HepG2 (cell line): ENCODE data around the gene ZNF669. TPM values are rescaled to one million over a fixed set of nuclear protein-coding genes. Genes with fewer than 3 reads are reported as not detected.

Experiments used
- AGO1 ChIP-seq: fragments of 200-400 bp; formaldehyde crosslinking; IDR thresholded peaks from 2 replicates; pipeline ENCODE4 v1.6.1; 2017; ENCODE audit warnings: mild to moderate bottlenecking, low read depth, low read length, moderate library complexity; ENCODE audit not compliant: poor library complexity, severe bottlenecking
- ARNT2 ChIP-seq: sonication (generic); formaldehyde crosslinking; IDR thresholded peaks from 2 replicates; pipeline ENCODE4 v1.8.0; 2022; ENCODE audit warnings: mild to moderate bottlenecking, low read depth, missing genetic modification reagents, moderate library complexity
- DR1 ChIP-seq: sonication (generic); formaldehyde crosslinking; IDR thresholded peaks from 2 replicates; pipeline ENCODE4 v1.8.0; 2021; ENCODE audit warnings: mild to moderate bottlenecking, missing genetic modification reagents, inconsistent platforms
- PLSCR1 ChIP-seq: sonication (generic); formaldehyde crosslinking; IDR thresholded peaks from 2 replicates; pipeline ENCODE4 v1.5.0; 2020; ENCODE audit warnings: missing genetic modification reagents, mild to moderate bottlenecking, borderline replicate concordance
- RXRB ChIP-seq: IDR thresholded peaks from 2 replicates; pipeline ENCODE4 v1.6.1; 2016; ENCODE audit warnings: borderline replicate concordance, missing genetic modification reagents, missing compliant biosample characterization
- SAFB2 ChIP-seq: sonication (generic); formaldehyde crosslinking; IDR thresholded peaks from 2 replicates; pipeline ENCODE4 v1.5.1; 2020; ENCODE audit warnings: missing genetic modification reagents, low read depth, mild to moderate bottlenecking, borderline replicate concordance
- SETDB1 ChIP-seq: sonication (generic); formaldehyde crosslinking; IDR thresholded peaks from 2 replicates; pipeline ENCODE4 v1.5.1; 2020; ENCODE audit warnings: missing genetic modification reagents, mild to moderate bottlenecking, borderline replicate concordance
- SPEN ChIP-seq: sonication (generic); formaldehyde crosslinking; IDR thresholded peaks from 2 replicates; pipeline ENCODE4 v1.5.1; 2020; ENCODE audit warnings: low read depth, mild to moderate bottlenecking, missing genetic modification reagents
- TCF7L2 ChIP-seq: IDR thresholded peaks from 2 replicates; pipeline ENCODE4 v1.6.1; 2011; ENCODE audit warnings: mild to moderate bottlenecking, low read depth, low read length, moderate library complexity
- ZBTB10 ChIP-seq: sonication (generic); formaldehyde crosslinking; IDR thresholded peaks from 2 replicates; pipeline ENCODE4 v1.4.0; 2020; ENCODE audit warnings: missing genetic modification reagents, borderline replicate concordance
- ZBTB26 ChIP-seq: IDR thresholded peaks from 2 replicates; pipeline ENCODE4 v1.6.1; 2016; ENCODE audit warnings: missing compliant biosample characterization, missing genetic modification reagents, borderline replicate concordance
- ZBTB38 ChIP-seq: sonication (generic); formaldehyde crosslinking; IDR thresholded peaks from 2 replicates; pipeline ENCODE4 v1.5.1; 2020; ENCODE audit warnings: mild to moderate bottlenecking, missing genetic modification reagents
- ZBTB42 ChIP-seq: sonication (generic); formaldehyde crosslinking; IDR thresholded peaks from 2 replicates; pipeline ENCODE4 v1.5.0; 2020; ENCODE audit warnings: mild to moderate bottlenecking, missing genetic modification reagents
- ZNF510 ChIP-seq: sonication (generic); formaldehyde crosslinking; IDR thresholded peaks from 2 replicates; pipeline ENCODE4 v1.4.0; 2020; ENCODE audit warnings: low read depth, mild to moderate bottlenecking, missing genetic modification reagents
- ZNF619 ChIP-seq: sonication (generic); formaldehyde crosslinking; IDR thresholded peaks from 2 replicates; pipeline ENCODE4 v1.4.0; 2020; ENCODE audit warnings: mild to moderate bottlenecking, missing genetic modification reagents
- ZNF687 ChIP-seq: sonication (generic); formaldehyde crosslinking; IDR thresholded peaks from 2 replicates; pipeline ENCODE4 v1.5.1; 2020; ENCODE audit warnings: mild to moderate bottlenecking, missing genetic modification reagents, moderate library complexity
- ZSCAN30 ChIP-seq: sonication (generic); formaldehyde crosslinking; IDR thresholded peaks from 2 replicates; pipeline ENCODE4 v1.5.0; 2020; ENCODE audit warnings: mild to moderate bottlenecking, missing genetic modification reagents
- polyA plus RNA-seq, 8 experiments: library from polyadenylated mRNA; depleted of rRNA in 3 of 8; stranded (reverse) in 7 of 8; unstranded in 1 of 8; fragments of >200 nt; fragmentation: Illumina TruSeq in 4 of 8; extraction: Trizol in 4 of 8; gene quantifications; 2 replicates each; pipeline versions ENCODE4 v1.2.1 to v1.2.3, GENCODE V29; 2011 to 2016; ENCODE audit warnings: low read depth in 4 of 8, missing spikeins in 1 of 8, mixed read lengths in 1 of 8; ENCODE audit not compliant: insufficient read depth in 1 of 8
- total RNA-seq, 5 experiments: library from RNA; depleted of rRNA; stranded (reverse); fragments of >200 nt; fragmentation: Illumina TruSeq; extraction: Trizol; gene quantifications; 2 replicates each; pipeline ENCODE4 v1.2.3, GENCODE V29; 2016; ENCODE audit warnings: low read depth in 1 of 5
- TF ChIP-seq, protein P1 (sequence below): sonication (generic); formaldehyde crosslinking; IDR thresholded peaks from 2 replicates; pipeline ENCODE4 v1.4.0; 2020; ENCODE audit warnings: missing genetic modification reagents, low read depth, mild to moderate bottlenecking, borderline replicate concordance

ZNF669 gene
- total and polyA plus RNA-seq, 2 of the 13 experiments (the other 11 are each of a cell fraction or from before 2014, with no cell fraction given) = 3.1 to 14.6 TPM

GRCh38 chr1:247103859-247104591 is at the start of gene ZNF669 (continued):
- TF ChIP-seq, protein P1, sequence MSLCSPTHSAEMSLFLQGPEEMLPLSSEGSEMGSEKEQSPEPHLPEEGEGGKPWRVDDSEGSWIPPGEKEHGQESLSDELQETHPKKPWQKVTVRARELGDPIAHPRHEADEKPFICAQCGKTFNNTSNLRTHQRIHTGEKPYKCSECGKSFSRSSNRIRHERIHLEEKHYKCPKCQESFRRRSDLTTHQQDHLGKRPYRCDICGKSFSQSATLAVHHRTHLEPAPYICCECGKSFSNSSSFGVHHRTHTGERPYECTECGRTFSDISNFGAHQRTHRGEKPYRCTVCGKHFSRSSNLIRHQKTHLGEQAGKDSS (CRISPR knock-in tag) = peak; percentile 13; the same call in 1 of the 2 replicates
- TF ChIP-seq ARNT2 (CRISPR knock-in tag) (peak; percentile 82), ZBTB42 (CRISPR knock-in tag) (no peak), ZBTB26 (CRISPR knock-in tag) (peak; percentile 67; the same call in 1 of the 2 replicates), TCF7L2 (no peak), SAFB2 (CRISPR knock-in tag) (no peak), ZNF619 (no peak; the same call in 1 of the 2 replicates), ZNF687 (peak; percentile 83), ZBTB38 (CRISPR knock-in tag) (peak; percentile 82; the same call in 1 of the 2 replicates), RXRB (CRISPR knock-in tag) (peak; percentile 64), AGO1 (no peak), SPEN (CRISPR knock-in tag) (peak; percentile 55), ZBTB10 (CRISPR knock-in tag) (no peak), ZNF510 (CRISPR knock-in tag) (no peak), DR1 (CRISPR knock-in tag) (peak; percentile 69), SETDB1 (CRISPR knock-in tag) (no peak), ZSCAN30 (0 out of 2 replicates have a peak, but pooled peaks have one; percentile 23), PLSCR1 (no peak)
